ENCODE results near the gene SLC25A53. TPM values are rescaled to one million over a fixed set of nuclear protein-coding genes. Genes with fewer than 3 reads are reported as not detected.

Gene SLC25A53
- total RNA-seq (2012; rRNA removed) (5.8 and 5.9 TPM in 2 replicates), polyA plus RNA-seq (2012; rRNA removed) (3.7 and 4.4 TPM in 2 replicates), Bru-seq, nascent RNA (percentile 60 among the genes with signal in this experiment), BruChase-seq, experiment 1, labeled RNA remaining after a 6-hour chase (percentile 72 among the genes with signal in this experiment), BruChase-seq, experiment 2, labeled RNA remaining after a 2-hour chase (percentile 71 among the genes with signal in this experiment)
- 2.1 and 2.4 TPM in 2 replicates for polyA plus RNA-seq (2012; cell fraction: cytosol; rRNA removed)
- 1.5 and 3.2 TPM in 2 replicates for polyA plus RNA-seq (2012; cell fraction: nucleus; rRNA removed; ENCODE audit: low replicate concordance)
- long read RNA-seq, partial matches to known transcripts = 0 of 7 reads
- long read RNA-seq, other reads (novel, unspliced or antisense) = 4 of 7 reads

GRCh38 chrX:104156630-104157529 is at the start of gene SLC25A53:
SLC25A53 (minus strand) TSS chrX:104157009; CDS start chrX:104105257, 51,752 bp downstream.
- H2BK5ac ChIP-seq (ENCODE audit: low read depth, low read length, poor library complexity, severe bottlenecking) = peak within 1 kb of the TSS; percentile 97
- H2BK20ac ChIP-seq (ENCODE audit: low read depth, low read length) = no peak within 1 kb of the TSS; the same call in 1 of the 2 replicates
- H2AK9ac ChIP-seq (replicated peaks; ENCODE audit: low read depth, low read length, poor library complexity) = peak within 1 kb of the TSS; percentile 80
- peak within 1 kb of the TSS; percentile 77 for H3K18ac ChIP-seq (ENCODE audit: low read depth, low read length)
- peak within 1 kb of the TSS; percentile 98 for H4K5ac ChIP-seq (ENCODE audit: low read depth, low read length)
- H3K14ac ChIP-seq (replicated peaks; ENCODE audit: low read depth, low read length) = peak within 1 kb of the TSS; percentile 70; the same call in 1 of the 2 replicates
- no peak within 1 kb of the TSS for H2AK5ac ChIP-seq (ENCODE audit: low read depth, low read length)
- TF ChIP-seq RCOR1 (IDR thresholded peaks at IDR 0.05; ENCODE audit: insufficient replicate concordance, low read length) (no peak), POLR2A (IDR thresholded peaks at IDR 0.05; ENCODE audit: low read depth, low read length) (peak; percentile 73), CTCF (conservative IDR thresholded peaks at IDR 0.05; ENCODE audit: low read depth, low read length) (no peak), MAZ (IDR thresholded peaks at IDR 0.05; ENCODE audit: borderline replicate concordance, low read depth, low read length) (0 out of 2 replicates have a peak, but pooled peaks have one; percentile 54), MXI1 (IDR thresholded peaks at IDR 0.05; ENCODE audit: borderline replicate concordance, low read depth, low read length) (0 out of 2 replicates have a peak, but pooled peaks have one; percentile 10), CEBPB (IDR thresholded peaks at IDR 0.05; ENCODE audit: low read depth, low read length) (no peak), MAFK (IDR thresholded peaks at IDR 0.05; ENCODE audit: low read depth, low read length) (no peak)
- ATAC-seq (ENCODE audit: low read depth) (peak; percentile 96), DNase-seq (peak; percentile 71)
- H4K8ac ChIP-seq (ENCODE audit: low read depth in 2 of 2, low read length in 2 of 2) = peak within 1 kb of the TSS; percentile 70 to 95
- POLR2A ChIA-PET (ENCODE audit: unreplicated experiment) = no interaction called here
- peak within 1 kb of the TSS; percentile 63 for H3K4ac ChIP-seq (ENCODE audit: low read depth, low read length)
- H3K27me3 ChIP-seq (ENCODE audit: control insufficient read depth, insufficient read depth, low read length) = no peaks in the 10 kb centered on the region
- 28% methylated on average over 15 of the region's 44 CpGs; no CpG with 5 or more reads in 1 of the 2 experiments for WGBS, 2 experiments (ENCODE audit: extremely low coverage in 2 of 2, insufficient read length in 1 of 2)
- H2BK15ac ChIP-seq (ENCODE audit: low read depth, low read length) = no peak within 1 kb of the TSS; the same call in 2 of the 3 replicates
- intact Hi-C loops (cut with micrococcal nuclease) = no loop called here
- peak within 1 kb of the TSS; percentile 67 for H3K56ac ChIP-seq (ENCODE audit: extremely low read depth, insufficient read depth, low read length)
- no peaks in the 10 kb centered on the region for H3K9me1 ChIP-seq (ENCODE audit: insufficient read depth, low read length)
- CTCF ChIA-PET = interaction anchor here (0.8 kb wide), 1 partner anchor 39 kb away, joined by 5 read pairs; no protein-coding TSS in a partner anchor
- H3K79me1 ChIP-seq (ENCODE audit: low read depth in 1 of 2, low read length in 2 of 2) = 0 out of 4 replicates have a peak, but pooled peaks cover 0 to under 1% of the 10 kb centered on the region in 2 experiments
- H3K9me3 ChIP-seq (ENCODE audit: control insufficient read depth, insufficient read depth, low read length) = no peaks in the 10 kb centered on the region
- no TSS peak for BruUV-seq (replicated peaks)
- peak within 1 kb of the TSS; percentile 97 for H3K4me3 ChIP-seq (ENCODE audit: insufficient read depth, low read depth, low read length)
- in situ Hi-C loops (cut with MboI; ENCODE audit: low sequenced_read_pairs) = no loop called here
- H4K20me1 ChIP-seq (ENCODE audit: insufficient read depth, low read length) = no peaks in the 10 kb centered on the region
- no peaks in the 10 kb centered on the region for H3K36me3 ChIP-seq (ENCODE audit: control insufficient read depth, insufficient read depth, low read length)
- peak within 1 kb of the TSS; percentile 96 for H2AFZ ChIP-seq (replicated peaks; ENCODE audit: low read length, poor library complexity)
- peak within 1 kb of the TSS; percentile 56 for H4K91ac ChIP-seq (ENCODE audit: insufficient read depth, low read depth, low read length)
- no peaks in the 10 kb centered on the region for H3K4me1 ChIP-seq (ENCODE audit: control insufficient read depth, insufficient read depth, low read length)
- H3K9ac ChIP-seq (ENCODE audit: low read depth, low read length) = peak within 1 kb of the TSS; percentile 93
- peak within 1 kb of the TSS; percentile 98 for H3K27ac ChIP-seq (ENCODE audit: insufficient read depth, low read length)
- H3K23ac ChIP-seq (ENCODE audit: low read depth, low read length) = no peak within 1 kb of the TSS
- peak within 1 kb of the TSS; percentile 88 for H3K4me2 ChIP-seq (ENCODE audit: low read depth, low read length)
- H2BK120ac ChIP-seq (ENCODE audit: low read depth, low read length) = peak within 1 kb of the TSS; percentile 59; the same call in 1 of the 2 replicates
- dilution Hi-C loops (cut with HindIII; ENCODE audit: low sequenced_read_pairs, unreplicated experiment) = no loop called here

Data from IMR-90 (cell line).